ENCODE measurements around the gene SKA3.

Gene SKA3

DNA sequence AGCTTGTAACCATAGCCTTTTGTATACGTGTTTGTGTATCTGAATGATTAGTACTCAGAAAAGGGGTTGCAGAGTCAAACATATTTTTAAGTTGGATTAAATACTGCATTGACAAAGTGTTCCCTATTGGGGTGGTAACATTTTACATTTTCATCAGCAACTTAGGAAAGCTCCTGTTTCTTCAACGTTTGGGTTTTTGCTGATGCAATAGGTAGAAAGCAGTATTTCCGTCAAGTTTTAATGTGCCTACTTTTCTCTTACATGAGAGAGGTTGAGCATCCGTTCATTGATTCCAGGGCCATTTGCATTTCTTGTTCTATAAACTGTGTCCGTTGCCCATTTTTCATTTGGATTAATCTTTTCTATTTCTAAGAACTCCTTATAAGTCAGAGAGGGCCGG lies 56.2 kb downstream of the SKA3 start:
- TF ChIP-seq RAD21 (IDR thresholded peaks at IDR 0.05; ENCODE audit: low read depth) (no peak), CREB1 (IDR thresholded peaks at IDR 0.05; ENCODE audit: low read depth) (no peak), REST (IDR thresholded peaks at IDR 0.05; ENCODE audit: low read depth) (no peak), YY1 (IDR thresholded peaks at IDR 0.05; ENCODE audit: low read depth) (no peak), EP300 (IDR thresholded peaks at IDR 0.05; ENCODE audit: borderline replicate concordance) (no peak), ZBTB7A (IDR thresholded peaks at IDR 0.05; ENCODE audit: low read depth) (no peak), TCF12 (IDR thresholded peaks at IDR 0.05; ENCODE audit: low read depth) (no peak), TEAD4 (IDR thresholded peaks at IDR 0.05) (no peak), NFIC (IDR thresholded peaks at IDR 0.05) (no peak), TAF1 (IDR thresholded peaks at IDR 0.05; ENCODE audit: low read depth) (no peak), CEBPB (IDR thresholded peaks at IDR 0.05) (no peak), MAX (IDR thresholded peaks at IDR 0.05) (no peak), FOXM1 (IDR thresholded peaks at IDR 0.05; ENCODE audit: borderline replicate concordance, low read depth) (no peak), EGR1 (IDR thresholded peaks at IDR 0.05) (no peak)
- TF ChIP-seq, protein P1, sequence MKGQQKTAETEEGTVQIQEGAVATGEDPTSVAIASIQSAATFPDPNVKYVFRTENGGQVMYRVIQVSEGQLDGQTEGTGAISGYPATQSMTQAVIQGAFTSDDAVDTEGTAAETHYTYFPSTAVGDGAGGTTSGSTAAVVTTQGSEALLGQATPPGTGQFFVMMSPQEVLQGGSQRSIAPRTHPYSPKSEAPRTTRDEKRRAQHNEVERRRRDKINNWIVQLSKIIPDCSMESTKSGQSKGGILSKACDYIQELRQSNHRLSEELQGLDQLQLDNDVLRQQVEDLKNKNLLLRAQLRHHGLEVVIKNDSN (IDR thresholded peaks at IDR 0.05), result no peak

GRCh38 chr13:21119526-21119925 lies 56.8 kb downstream of the SKA3 start:
- no peak for TF ChIP-seq REST (IDR thresholded peaks at IDR 0.05; ENCODE audit: low read depth)
- TF ChIP-seq YY1 (IDR thresholded peaks at IDR 0.05; ENCODE audit: low read depth), result no peak
- no peak for TF ChIP-seq EP300 (IDR thresholded peaks at IDR 0.05; ENCODE audit: borderline replicate concordance)
- no peak for TF ChIP-seq CREB1 (IDR thresholded peaks at IDR 0.05; ENCODE audit: low read depth)
- TF ChIP-seq EGR1 (IDR thresholded peaks at IDR 0.05), result no peak
- TF ChIP-seq, protein P1 (IDR thresholded peaks at IDR 0.05), result no peak
- TF ChIP-seq MAX (IDR thresholded peaks at IDR 0.05), result no peak
- no peak for TF ChIP-seq ZBTB7A (IDR thresholded peaks at IDR 0.05; ENCODE audit: low read depth)
- no peak for TF ChIP-seq TAF1 (IDR thresholded peaks at IDR 0.05; ENCODE audit: low read depth)
- TF ChIP-seq CEBPB (IDR thresholded peaks at IDR 0.05), result no peak
- TF ChIP-seq FOXM1 (IDR thresholded peaks at IDR 0.05; ENCODE audit: borderline replicate concordance, low read depth), result no peak

DNA sequence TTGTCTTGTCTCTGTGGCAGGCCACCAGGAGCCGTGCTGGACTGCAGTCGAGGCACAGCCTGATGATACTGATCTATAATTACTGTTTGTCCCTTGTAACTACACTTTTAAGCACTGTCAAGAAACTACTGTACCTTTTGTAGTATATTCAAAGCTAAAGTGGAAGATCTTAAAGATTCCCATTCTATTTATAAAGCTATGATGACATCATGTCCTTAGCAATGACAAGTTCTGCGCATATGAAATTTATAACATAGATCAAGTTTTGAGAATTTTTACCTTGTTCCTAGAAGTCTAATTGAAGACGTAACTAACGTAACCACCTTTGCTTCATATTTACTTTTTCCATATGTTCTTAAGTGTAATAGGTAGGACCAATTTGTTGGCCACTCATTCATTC lies 58.2 kb downstream of the SKA3 start:
- TF ChIP-seq CREB1 (IDR thresholded peaks at IDR 0.05; ENCODE audit: low read depth) (no peak), REST (IDR thresholded peaks at IDR 0.05; ENCODE audit: low read depth) (no peak), EGR1 (IDR thresholded peaks at IDR 0.05) (no peak), EP300 (IDR thresholded peaks at IDR 0.05; ENCODE audit: borderline replicate concordance) (no peak), NFIC (IDR thresholded peaks at IDR 0.05) (no peak), TAF1 (IDR thresholded peaks at IDR 0.05; ENCODE audit: low read depth) (no peak), FOXM1 (IDR thresholded peaks at IDR 0.05; ENCODE audit: borderline replicate concordance, low read depth) (no peak), TEAD4 (IDR thresholded peaks at IDR 0.05) (no peak), ZBTB7A (IDR thresholded peaks at IDR 0.05; ENCODE audit: low read depth) (no peak), TCF12 (IDR thresholded peaks at IDR 0.05; ENCODE audit: low read depth) (no peak), CEBPB (IDR thresholded peaks at IDR 0.05) (no peak), MAX (IDR thresholded peaks at IDR 0.05) (no peak), YY1 (IDR thresholded peaks at IDR 0.05; ENCODE audit: low read depth) (no peak), RAD21 (IDR thresholded peaks at IDR 0.05; ENCODE audit: low read depth) (no peak)
- TF ChIP-seq, protein P1 (IDR thresholded peaks at IDR 0.05), result no peak

Measured in Ishikawa (cell line).